HG03521 (cell line): ENCODE measurements around the gene LSM4.
A peak's percentile ranks its signal among the peaks of the same experiment; 100 is the strongest.
"Not testable (repeated sequence)": the region's sequence is repeated elsewhere in the genome, so short reads cannot be mapped to it uniquely, and the experiment has no call there.

Experiments used
- ATAC-seq: cut with Tn5 transposase; IDR thresholded peaks from one replicate; pipeline ENCODE4 v1.9.1; 2021; ENCODE audit warnings: mild to moderate bottlenecking, moderate library complexity; ENCODE audit not compliant: unreplicated experiment

LSM4 gene

DNA sequence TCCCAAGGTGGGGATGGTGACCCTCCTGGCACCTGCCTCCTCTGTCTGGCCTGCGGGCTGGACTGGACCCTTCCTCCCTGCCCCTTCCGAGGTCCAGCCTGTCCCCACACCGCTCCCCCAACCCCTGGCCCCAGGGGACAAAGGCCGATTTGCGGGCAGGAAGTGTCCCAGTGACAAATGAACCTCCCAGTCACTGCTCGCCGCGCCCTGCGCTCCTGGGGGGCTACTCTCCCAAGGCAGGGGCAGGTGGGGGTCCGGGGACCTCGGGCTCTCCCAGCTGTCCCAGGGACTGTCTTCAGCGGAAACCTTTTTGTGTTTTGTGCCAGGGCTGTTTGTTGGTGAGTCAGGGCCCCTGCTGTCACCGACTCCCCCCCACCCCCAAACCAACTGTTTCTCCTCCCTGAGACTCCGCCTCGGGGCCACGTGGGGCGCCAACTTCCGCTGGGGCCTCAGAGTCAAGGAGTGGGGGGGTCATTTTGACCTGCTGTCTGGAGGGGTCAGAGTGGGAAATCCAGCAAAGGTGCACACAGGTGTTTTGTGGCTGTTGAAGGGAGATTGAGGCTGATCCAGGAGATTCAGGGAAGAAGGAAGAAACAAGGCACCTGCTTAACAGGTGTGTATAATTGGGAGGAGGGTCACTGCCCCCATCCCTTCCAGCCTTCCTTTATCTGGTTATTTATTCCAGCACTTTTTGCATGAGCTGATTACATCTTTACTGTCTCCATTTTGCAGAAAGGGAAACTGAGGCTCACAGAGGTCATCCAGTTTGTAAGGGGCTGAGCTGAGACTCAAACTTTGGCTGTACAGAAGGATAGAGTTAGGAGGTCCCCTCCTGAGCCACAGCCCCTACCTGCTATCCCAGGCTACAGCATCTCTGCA, 18.4 kb upstream of the LSM4 start:
- ATAC-seq: peak; percentile 41

DNA sequence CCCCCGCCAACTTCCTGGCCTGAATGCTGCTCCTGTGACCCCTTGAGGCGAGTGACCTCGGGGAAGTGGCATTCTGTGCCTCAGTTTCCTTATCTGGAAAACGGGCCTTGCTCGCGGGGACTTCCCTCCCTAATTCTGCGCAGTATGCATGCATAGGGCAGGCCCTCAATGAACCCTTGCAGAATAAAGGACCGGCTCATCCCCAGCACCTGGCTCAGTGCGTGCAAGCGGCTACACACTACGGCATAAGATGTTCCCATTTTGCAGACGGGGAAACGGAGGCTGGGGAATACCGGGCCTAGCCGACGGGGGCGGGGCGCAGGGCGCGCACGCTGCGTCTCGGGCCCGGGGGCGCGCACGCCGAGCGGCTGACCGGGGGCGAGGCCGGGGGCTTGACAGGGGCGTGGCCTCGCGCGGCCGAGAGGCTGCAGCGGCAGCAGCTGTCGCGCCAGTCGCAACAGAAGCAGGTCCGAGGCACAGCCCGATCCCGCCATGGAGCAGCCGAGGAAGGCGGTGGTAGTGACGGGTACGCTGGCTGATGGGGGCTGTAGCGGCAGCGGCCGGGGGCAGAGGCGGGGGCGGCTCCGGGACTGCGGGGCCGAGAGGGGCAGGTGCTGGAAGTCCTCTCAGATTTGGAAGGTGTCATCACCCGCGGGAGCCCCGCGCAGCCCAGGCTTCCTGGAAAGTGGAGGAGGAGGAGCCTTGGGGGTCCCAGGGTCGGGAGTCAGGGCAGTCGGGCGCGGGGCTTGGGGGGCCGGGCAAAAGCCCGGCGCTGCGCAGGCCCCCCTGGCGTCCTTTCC, 17.5 kb upstream of the LSM4 start, which contains the start of gene PGPEP1:
Gene PGPEP1, plus strand, starts transcription at position 409 of the 800 bp plus-strand sequence. Its CDS starts 84 bp downstream, at position 493.
- ATAC-seq: peak; percentile 63

DNA sequence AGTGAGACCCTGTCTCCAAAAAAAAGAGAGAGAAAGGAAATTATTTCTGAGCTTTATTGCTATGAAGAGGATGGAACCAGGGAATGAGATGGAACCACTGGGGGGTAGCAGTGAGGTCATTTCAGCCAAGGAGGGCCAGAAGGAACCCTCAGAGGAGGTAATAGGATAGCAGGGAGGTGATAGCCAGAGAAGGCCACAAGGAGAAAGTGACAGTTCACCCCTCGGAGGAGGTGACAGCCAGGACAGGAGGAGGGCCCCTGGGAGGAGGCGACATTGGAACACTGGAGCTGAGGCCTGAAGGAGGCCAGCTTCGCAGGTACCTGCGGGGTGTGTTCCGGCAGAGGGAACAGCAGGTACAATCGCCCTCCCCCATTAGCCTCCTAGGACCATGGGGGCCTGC, 16.8 kb upstream of the LSM4 start:
- no peak for ATAC-seq

DNA sequence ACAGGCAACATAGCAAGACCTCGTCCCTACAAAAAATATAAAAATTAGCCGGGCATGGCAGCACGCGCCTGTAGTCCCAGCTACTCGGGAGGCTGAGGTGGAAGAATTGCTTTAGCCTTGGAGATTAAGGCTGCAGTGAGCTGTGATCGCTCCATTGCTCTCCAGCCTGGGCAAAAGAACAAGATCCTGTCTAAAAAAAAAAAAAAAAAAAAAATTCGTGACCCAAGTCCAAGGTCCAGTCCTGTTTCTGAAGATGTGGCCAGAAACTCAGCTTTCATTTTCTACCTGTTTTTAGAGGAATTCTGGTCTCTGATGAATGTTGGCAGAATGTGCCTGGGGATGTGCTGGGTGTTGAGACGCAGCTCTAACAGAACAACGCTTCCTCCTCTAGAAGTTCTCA, 15.7 kb upstream of the LSM4 start:
- ATAC-seq: no peak

DNA sequence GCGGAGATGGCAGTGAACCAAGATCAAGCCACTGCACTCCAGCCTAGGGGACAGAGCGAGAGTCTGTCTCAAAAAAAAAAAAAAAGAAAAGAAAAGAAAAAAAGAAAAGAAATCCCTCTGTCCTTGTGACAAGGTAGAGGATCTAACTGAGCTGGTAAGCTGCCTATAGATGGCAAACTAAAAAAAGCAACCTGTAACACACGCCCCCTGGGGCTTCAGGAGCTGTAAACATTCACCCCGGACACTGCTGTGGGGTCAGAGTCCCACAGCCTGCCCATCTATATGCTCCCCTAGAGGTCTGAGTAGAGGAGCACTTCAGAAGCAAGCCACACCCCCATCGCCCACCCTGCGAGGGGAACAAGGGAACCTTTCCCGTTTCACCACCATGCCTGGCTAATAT, 13.2 kb upstream of the LSM4 start:
- ATAC-seq: no peak

DNA sequence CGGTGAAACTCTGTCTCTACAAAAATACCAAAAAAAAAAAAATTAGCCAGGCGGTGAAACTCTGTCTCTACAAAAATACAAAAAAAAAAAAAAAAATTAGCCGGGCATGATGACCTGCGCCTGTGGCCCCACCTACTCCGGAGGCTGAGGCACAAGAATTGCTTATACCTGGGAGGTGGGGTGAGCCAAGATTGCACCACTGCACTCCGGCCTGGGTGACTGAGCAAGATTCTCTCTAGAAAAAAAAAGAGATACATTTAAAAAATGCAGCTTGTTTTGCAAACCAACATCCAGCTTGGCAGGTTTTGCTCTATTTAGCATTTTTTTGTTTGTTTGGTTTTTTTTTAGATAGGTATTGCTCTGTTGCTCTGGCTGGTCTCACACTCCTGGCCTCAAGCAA, 10.8 kb upstream of the LSM4 start:
- no peak for ATAC-seq

DNA sequence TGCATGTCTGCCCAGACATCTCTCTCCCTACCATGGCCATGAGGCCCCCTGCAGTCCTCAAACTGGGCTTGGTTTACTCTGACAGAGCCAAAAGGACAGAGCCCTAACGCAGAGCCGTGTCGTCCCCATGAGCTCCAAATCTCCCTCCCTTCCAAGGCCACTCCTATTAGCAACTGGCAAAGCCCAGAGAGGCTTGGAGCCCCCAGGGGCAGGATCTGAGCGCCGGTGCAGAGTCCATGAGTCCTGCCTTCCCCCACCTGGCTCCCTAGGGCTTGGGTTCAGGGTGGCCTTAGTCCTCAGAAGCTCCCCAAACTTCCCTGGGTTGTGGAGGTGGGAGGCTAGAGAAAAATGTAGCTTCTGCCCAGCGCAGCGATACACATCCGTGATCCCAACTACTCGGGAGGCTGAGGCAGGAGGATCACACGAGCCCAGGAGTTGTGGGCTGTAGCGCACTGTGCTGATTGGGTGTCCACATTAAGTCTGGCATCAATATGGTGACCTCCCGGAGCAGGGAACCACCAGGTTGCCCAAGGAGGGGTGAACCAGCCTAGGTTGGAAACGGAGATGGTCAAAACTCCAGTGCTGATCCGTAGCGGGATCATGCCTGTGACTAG, 10.1 kb upstream of the LSM4 start:
- no peak for ATAC-seq

DNA sequence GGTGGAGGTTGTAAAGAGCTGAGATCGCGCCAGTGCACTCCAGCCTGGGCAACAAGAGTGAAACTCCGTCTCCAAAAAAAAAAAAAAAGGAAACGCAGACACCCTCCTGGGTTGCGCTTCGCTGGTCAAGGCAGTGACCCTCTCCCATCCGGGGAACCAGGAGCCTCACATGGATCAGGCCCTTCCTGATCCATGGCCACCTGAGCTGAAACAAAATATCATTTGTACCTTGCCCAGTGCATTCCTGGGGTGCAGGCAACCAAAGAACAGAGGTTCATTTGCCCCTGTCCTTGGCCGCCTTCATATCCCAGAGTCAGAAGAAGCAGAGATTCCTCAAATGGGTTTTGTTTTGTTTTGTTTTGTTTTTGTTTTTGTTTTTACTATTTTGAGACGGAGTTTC, 8.0 kb upstream of the LSM4 start:
- no peak for ATAC-seq

DNA sequence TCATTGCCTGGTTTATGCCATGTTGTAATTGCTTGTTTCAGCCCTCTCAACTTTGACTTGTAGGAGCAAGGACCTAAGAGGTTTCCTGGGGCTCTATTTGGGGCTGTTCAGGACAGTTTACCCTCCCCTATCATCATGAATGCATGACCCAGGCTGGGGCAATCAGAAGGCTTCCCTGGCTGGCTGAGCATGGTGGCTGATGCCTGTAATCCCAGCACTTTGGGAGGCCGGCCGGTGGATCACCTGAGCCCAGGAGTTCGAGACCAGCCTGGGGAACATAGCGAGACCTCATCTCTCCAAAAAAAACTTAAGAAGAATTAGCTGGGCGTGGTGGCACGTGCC, 6.1 kb upstream of the LSM4 start:
- ATAC-seq: no peak

DNA sequence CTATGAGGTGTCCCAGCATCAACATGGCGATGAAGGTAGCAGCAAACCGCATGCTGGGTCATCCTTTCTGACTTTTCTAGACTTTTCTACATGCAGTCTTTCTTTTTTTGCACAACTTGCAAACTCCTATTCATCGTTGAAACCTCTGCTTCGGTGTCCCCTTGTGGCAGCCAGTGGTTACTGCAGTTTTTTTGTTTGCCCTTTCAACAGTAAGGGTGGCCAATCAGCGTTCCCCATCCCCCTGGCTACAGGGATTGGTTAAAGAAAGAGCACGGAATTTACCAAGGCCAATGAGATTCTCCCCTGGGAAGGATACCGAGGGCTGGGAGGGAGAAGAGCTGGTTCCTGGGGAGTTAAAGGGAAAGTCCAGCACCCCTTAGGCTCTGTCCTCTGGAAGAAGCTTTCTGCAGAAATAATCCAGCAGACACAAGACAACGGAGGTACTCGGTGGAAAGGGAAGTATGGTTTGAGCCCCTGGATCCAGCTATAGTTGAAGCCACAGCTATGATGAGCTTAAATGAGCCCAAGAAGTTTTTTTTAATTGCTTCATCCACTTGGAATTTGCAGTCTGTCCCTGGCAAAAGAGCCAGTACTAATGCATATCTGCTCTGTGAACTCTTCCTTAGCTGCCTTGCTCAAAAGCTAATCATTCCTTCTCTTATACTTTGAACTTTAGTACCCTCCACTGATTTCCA, 5.6 kb upstream of the LSM4 start:
- ATAC-seq: peak; percentile 82

DNA sequence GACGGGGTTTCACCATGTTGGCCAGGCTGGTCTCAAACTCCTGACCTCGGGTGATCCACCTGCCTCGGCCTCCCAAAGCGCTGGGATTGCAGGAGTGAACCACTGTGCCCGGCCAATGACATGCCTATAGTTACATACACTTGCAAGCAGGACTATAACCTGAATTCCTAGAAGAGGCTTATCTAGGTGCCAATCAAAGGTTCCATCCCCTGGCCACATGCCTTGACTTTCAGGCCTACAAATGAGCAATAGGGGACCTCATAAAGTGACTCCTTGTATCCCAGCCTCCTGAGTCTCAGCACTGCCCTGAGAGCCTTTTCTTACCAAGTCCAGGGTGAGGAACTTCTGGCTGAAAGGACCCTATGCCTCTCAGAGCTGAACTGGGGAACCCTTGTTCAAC, 3.9 kb upstream of the LSM4 start:
- ATAC-seq: no peak

DNA sequence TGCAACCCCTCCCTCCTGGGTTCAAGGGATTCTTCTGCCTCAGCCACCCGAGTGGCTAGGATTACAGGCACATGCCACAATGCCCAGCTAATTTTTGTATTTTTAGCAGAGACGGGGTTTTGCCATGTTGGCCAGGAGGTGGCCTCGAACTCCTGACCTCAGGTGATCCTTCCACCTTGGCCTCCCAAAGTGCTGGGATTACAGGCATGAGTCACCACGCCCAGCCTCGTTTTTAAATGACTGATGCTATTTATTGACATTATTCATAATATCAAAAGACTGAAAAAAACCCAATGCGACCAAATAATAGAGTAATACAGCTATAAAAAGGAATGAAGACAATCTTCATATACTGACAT, 1.5 kb upstream of the LSM4 start:
- not testable (repeated sequence) for ATAC-seq

DNA sequence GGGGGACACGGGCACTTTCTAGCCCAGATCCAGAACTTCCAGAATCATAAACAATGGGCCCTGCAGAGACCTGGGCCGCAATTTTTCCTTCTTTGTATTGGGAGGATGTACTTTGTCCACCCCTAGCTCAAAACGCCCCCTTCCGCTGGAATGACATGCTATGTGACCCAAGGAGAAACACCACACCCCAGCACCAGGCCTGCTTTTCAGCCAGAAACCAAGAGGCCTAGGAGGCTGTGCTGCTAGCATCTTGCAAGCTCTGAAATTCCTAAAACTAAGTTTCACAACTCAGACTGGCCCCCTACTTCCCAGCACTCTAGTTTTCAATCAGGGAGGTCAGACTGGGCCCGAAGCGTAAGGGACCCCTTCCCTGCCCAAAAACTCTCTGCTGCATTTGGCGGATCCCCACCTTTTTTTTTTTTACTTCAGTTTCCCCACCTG, 538 bp downstream of the LSM4 start:
- ATAC-seq: no peak

DNA sequence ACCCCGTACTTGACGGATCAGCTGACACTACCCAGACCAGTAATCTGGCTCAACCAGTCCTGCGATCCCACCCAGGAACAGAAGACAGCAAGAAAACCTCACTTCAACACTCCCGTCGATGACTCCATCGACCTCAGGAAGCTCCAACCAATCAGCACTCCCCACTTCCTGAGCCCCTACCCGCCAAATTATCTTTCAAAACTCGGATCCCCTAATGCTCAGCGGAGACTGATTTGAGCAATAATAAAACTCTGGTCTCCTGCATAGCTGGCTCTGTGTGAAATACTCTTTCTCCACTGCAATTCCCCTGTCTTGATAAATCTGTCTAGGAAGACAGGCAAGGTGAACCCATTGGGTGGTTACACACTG, 1.2 kb downstream of the LSM4 start:
- ATAC-seq: no peak

DNA sequence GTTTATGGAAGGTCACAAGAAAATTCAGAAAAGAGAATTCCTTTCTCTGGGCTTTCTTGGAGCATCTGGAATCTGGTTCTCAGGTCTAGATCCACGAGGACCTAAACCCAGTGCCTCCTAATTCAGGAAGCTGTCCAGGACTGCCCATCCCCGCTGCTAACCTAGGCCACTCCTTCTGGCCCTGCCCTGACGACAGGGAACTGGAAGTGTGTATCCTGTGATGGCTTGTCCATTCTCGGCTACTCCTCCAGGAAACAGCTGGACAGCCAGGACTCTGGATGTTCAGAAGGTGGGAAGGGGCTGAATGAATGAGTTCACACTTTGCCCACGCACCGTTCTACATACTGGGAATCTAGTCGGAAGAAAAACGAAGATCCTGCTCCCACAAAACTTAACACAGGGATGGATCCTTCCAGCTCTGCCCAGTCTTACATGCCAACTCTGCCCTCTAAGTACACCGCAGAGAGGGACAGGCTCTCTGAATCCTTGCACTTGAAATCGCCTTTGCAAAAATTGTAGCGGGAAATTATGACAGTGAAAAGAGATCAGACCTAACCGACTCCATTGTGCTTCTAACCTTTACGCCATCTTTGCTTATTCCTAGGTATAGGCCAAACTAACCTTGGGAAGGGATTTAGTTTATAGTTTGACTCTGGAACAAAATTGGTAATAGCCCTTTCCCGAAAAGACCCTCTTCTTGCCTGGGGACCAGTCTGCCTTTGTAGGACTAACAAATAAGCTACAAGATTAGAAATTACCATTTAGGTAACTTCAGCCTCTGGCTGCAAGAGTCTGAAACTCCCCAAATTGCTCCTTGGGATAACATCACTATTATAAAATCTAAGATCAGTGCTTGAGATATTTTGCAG, 1.8 kb downstream of the LSM4 start:
- no peak for ATAC-seq

DNA sequence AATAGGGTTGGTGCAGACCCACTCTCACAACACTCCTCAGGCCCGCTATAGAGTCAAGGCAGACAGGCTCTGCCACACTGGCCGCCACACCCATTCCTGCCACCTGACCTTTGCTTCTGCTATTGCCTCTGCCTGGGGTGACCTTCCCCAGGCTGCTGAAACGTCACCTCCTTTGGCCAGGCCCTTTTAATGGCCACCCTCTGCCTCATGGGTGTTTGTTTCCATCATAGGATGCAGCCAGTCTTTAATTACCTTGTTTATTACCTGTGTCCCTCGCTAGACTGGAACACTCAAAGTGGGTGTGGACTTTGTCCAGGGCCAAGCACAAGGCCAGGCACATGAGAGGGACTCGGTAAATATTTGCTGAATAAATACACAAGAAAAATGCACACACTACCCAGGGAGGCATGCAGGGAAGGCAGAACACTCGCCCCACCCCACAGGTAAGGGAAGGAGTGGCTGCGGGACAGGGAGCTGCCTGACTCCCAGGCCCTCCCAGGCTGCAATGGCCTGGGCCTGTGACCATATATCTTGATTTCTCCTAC, 3.2 kb downstream of the LSM4 start:
- ATAC-seq: no peak

DNA sequence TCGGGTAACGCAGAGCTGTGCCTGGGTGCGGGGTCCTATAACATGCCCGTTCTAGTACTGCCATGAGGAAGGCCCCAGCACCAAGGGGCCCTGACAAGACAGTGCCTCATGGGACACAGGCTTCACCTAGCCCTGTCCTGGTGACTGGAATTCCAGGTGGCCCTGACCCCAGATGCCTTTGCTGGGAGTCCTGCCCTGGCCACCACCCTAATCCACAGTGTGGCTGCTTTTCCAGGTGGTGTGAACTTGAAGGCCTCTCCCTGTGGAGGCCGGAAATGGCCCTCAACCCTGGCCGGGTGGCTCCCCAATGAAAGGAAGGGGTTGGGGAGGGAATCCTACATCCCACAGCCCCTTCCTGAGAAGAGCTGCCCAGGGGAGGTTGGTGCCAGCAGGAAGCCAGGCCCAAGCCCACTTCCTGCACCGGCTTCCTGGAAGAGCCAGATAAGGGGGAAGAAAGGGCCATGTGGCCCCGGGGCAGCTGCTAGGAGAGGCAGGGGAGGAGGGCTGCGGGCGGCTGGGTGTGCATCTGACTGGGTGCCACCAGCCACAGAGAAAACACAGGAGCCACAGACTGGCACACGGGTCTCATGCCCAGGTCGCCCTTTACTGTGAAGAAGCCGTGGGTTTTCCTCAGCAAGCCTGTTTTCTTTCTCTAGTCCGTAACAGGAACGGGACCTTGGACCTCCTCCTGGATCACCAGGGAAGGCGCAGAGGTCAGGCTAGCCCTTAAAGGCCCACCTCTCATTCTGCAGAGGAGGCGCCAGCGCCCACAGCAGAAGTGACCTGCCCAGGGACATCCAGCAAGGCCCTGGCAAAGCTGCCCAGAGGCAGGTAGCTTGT, 4.7 kb downstream of the LSM4 start:
- ATAC-seq: no peak

DNA sequence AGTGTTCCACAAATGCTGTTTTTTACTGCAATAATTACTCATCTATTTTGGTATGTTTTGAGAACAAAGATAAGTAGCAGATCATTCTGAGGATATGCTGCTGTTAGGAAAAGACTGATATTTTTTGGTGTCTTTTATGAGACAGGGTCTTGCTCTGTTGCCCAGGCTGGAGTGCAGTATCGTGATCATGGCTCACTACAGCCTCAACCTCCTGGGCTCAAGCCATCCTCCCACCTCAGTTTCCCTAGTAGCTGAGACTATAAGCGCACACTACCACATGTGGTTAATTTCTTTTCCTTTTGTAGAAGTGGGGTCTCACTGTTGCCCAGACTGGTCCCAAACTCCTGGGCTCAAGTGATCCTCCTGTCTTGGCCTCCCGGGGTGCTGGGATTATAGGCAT, 9.5 kb downstream of the LSM4 start:
- ATAC-seq: no peak

DNA sequence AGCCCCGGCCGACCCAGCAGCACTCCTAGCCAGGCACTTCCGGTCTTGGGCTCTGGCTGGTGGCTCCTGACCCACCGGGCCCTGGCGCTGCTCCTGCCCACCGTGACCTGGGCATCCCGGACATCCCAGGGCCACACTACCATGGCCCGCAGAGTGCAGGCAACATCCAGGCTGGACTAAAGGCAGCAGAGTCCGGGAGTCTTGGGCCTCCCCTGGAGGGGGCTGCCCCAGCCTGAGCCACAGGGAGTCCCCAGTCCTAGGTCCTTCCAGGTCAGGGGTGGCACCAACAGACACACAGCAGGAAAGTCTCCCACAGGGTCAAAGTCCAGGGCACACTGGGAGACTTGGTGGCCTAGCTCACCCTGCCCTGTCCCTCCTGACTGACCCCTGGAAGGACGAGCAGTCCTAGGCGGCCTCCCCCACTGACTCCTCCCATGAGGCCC, 10.8 kb downstream of the LSM4 start:
- no peak for ATAC-seq
